IPS-15b (cell line): ENCODE data around the gene CRAMP1.

ENCODE experiments used
- H3K27me3 ChIP-seq: one replicate; pipeline ENCODE4 v1.6.1; 2013; ENCODE audit warnings: low read length; ENCODE audit not compliant: control insufficient read depth, insufficient read depth
- H3K36me3 ChIP-seq: one replicate; pipeline ENCODE4 v1.6.1; 2013; ENCODE audit warnings: low read length; ENCODE audit not compliant: control insufficient read depth, insufficient read depth
- H3K4me1 ChIP-seq: one replicate; pipeline ENCODE4 v1.6.1; 2013; ENCODE audit warnings: mild to moderate bottlenecking, low read length; ENCODE audit not compliant: control insufficient read depth, insufficient read depth
- H3K4me3 ChIP-seq: one replicate; pipeline ENCODE4 v1.5.1; 2013; ENCODE audit warnings: low read depth, low read length
- H3K9ac ChIP-seq: one replicate; pipeline ENCODE4 v1.6.1; 2013; ENCODE audit warnings: low read depth, mild to moderate bottlenecking, low read length
- H3K9me3 ChIP-seq: one replicate; pipeline ENCODE4 v1.6.1; 2013; ENCODE audit warnings: mild to moderate bottlenecking, low read length; ENCODE audit not compliant: control insufficient read depth, insufficient read depth

Gene CRAMP1

GRCh38 chr16:1612320-1613111, at the start of gene CRAMP1:
Gene CRAMP1, plus strand, starts transcription at chr16:1612360. Its CDS starts 2,280 bp downstream, at chr16:1614640.
- no peaks in the 10 kb centered on the region for H3K36me3 ChIP-seq
- no peaks in the 10 kb centered on the region for H3K9me3 ChIP-seq

GRCh38 chr16:1563786-1564185, 48.4 kb upstream of the CRAMP1 start:
- H3K27me3 ChIP-seq: no peaks in the 10 kb centered on the region
- H3K36me3 ChIP-seq: peaks cover 7% of the 10 kb centered on the region
- no peak overlapping the region for H3K9ac ChIP-seq
- H3K4me1 ChIP-seq: no peaks in the 10 kb centered on the region
- no peaks in the 10 kb centered on the region for H3K9me3 ChIP-seq
- H3K4me3 ChIP-seq: no peak overlapping the region

More at GRCh38 chr16:1612320-1613111, at the start of gene CRAMP1:
- Histone ChIP-seq H3K27me3 (peaks cover 12% of the 10 kb centered on the region), H3K4me1 (peaks cover 6% of the 10 kb centered on the region), H3K4me3 (peak within 1 kb of the TSS; percentile 85), H3K9ac (peak within 1 kb of the TSS; percentile 37)

- H3K9ac ChIP-seq: no peak overlapping the region
- peaks cover 7% of the 10 kb centered on the region for H3K36me3 ChIP-seq
- no peaks in the 10 kb centered on the region for H3K4me1 ChIP-seq
- H3K9me3 ChIP-seq: no peaks in the 10 kb centered on the region
- no peak overlapping the region for H3K4me3 ChIP-seq
- no peaks in the 10 kb centered on the region for H3K27me3 ChIP-seq
Measured at GRCh38 chr16:1564325-1564724, 47.8 kb upstream of the CRAMP1 start.

- no peaks in the 10 kb centered on the region for H3K9me3 ChIP-seq
- H3K4me1 ChIP-seq: no peaks in the 10 kb centered on the region
- no peaks in the 10 kb centered on the region for H3K27me3 ChIP-seq
- H3K36me3 ChIP-seq: peaks cover 1% of the 10 kb centered on the region
- H3K4me3 ChIP-seq: no peak overlapping the region
- no peak overlapping the region for H3K9ac ChIP-seq
Measured at GRCh38 chr16:1565083-1565805, 46.9 kb upstream of the CRAMP1 start.

GRCh38 chr16:1567988-1568387, 44.2 kb upstream of the CRAMP1 start:
- no peaks in the 10 kb centered on the region for H3K36me3 ChIP-seq
- H3K9me3 ChIP-seq: no peaks in the 10 kb centered on the region
- no peaks in the 10 kb centered on the region for H3K4me1 ChIP-seq
- no peak overlapping the region for H3K4me3 ChIP-seq
- H3K9ac ChIP-seq: no peak overlapping the region
- no peaks in the 10 kb centered on the region for H3K27me3 ChIP-seq

- Histone ChIP-seq H3K27me3 (no peaks in the 10 kb centered on the region), H3K36me3 (no peaks in the 10 kb centered on the region), H3K9me3 (no peaks in the 10 kb centered on the region), H3K4me1 (no peaks in the 10 kb centered on the region), H3K9ac (no peak overlapping the region), H3K4me3 (no peak overlapping the region)
Measured at GRCh38 chr16:1571012-1571671, 41.0 kb upstream of the CRAMP1 start.

- H3K9ac ChIP-seq: no peak overlapping the region
Measured at GRCh38 chr16:1572673-1573072, 39.5 kb upstream of the CRAMP1 start.

GRCh38 chr16:1573301-1573700, 38.9 kb upstream of the CRAMP1 start:
- Histone ChIP-seq H3K9me3 (no peaks in the 10 kb centered on the region), H3K36me3 (no peaks in the 10 kb centered on the region), H3K4me1 (no peaks in the 10 kb centered on the region), H3K27me3 (no peaks in the 10 kb centered on the region), H3K9ac (no peak overlapping the region), H3K4me3 (no peak overlapping the region)

More at GRCh38 chr16:1572673-1573072, 39.5 kb upstream of the CRAMP1 start:
- no peaks in the 10 kb centered on the region for H3K36me3 ChIP-seq
- no peaks in the 10 kb centered on the region for H3K9me3 ChIP-seq
- no peaks in the 10 kb centered on the region for H3K4me1 ChIP-seq
- H3K27me3 ChIP-seq: no peaks in the 10 kb centered on the region
- H3K4me3 ChIP-seq: no peak overlapping the region

- Histone ChIP-seq H3K4me1 (no peaks in the 10 kb centered on the region), H3K4me3 (no peak overlapping the region), H3K9ac (no peak overlapping the region), H3K27me3 (no peaks in the 10 kb centered on the region), H3K9me3 (no peaks in the 10 kb centered on the region), H3K36me3 (no peaks in the 10 kb centered on the region)
Measured at GRCh38 chr16:1575578-1575977, 36.6 kb upstream of the CRAMP1 start.

GRCh38 chr16:1579214-1579613, 32.9 kb upstream of the CRAMP1 start:
- H3K36me3 ChIP-seq: peaks cover 4% of the 10 kb centered on the region

GRCh38 chr16:1580256-1580655, 31.9 kb upstream of the CRAMP1 start:
- Histone ChIP-seq H3K9ac (no peak overlapping the region), H3K36me3 (peaks cover 8% of the 10 kb centered on the region), H3K9me3 (no peaks in the 10 kb centered on the region), H3K4me3 (no peak overlapping the region), H3K4me1 (no peaks in the 10 kb centered on the region), H3K27me3 (no peaks in the 10 kb centered on the region)

More at GRCh38 chr16:1579214-1579613, 32.9 kb upstream of the CRAMP1 start:
- H3K9ac ChIP-seq: no peak overlapping the region
- H3K27me3 ChIP-seq: no peaks in the 10 kb centered on the region
- H3K9me3 ChIP-seq: no peaks in the 10 kb centered on the region
- no peak overlapping the region for H3K4me3 ChIP-seq
- no peaks in the 10 kb centered on the region for H3K4me1 ChIP-seq
